ENCODE data around the gene SLC6A16. TPM values are rescaled to one million over a fixed set of nuclear protein-coding genes. Genes with fewer than 3 reads are reported as not detected.

The SLC6A16 gene
- total and polyA plus RNA-seq, 2 of the 8 experiments (the other 6 are each of a cell fraction or from before 2014, with no cell fraction given), result 1.1 to 1.5 TPM

DNA sequence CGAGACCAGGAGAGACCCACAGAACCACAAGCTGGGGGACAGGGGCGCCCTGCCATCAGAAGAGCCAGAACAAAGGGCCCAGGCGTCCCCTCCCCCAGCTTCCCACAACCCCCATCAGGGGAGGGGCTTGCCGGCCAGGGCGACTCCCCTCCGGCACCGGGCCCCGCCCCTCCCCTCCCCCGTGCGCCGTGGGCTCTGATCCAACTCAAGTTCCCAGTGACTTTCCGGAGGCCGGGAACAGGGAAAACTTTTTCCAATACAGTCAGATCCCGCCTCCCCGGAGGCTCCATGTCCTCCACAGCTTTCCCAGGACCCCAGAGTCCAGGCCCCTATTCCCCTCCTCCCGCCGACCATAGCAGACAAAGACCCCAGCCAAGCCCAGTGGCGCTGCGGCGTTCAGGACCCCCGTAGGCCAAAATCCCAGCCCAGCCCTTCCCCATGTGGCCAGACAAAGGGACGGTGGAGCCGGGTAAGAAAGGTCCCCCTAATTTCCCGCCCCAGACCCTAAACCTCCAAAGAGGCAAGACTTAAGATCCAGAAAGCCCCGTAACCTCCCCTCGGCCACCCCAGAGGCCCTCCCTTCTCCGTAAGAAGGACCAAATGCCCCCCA is 36.6 kb upstream of the SLC6A16 start:
- Histone ChIP-seq H2BK12ac (ENCODE audit: low read depth, low read length) (0 out of 2 replicates have a peak overlapping the region, but pooled peaks have one; percentile 50), H2BK15ac (ENCODE audit: low read length) (0 out of 2 replicates have a peak overlapping the region, but pooled peaks have one; percentile 81), H3K18ac (ENCODE audit: extremely low read depth, low read length) (peak overlapping the region; percentile 100), H4K5ac (ENCODE audit: insufficient read length, low read depth, low read length) (peak overlapping the region; percentile 93), H3K9ac (replicated peaks in 1 of 4; ENCODE audit: extremely low read depth in 1 of 4, low read depth in 3 of 4, low read length in 3 of 4) (peak overlapping the region; percentile 84 to 99 (median 97)), H2BK120ac (replicated peaks; ENCODE audit: low read depth, low read length) (peak overlapping the region; percentile 67), H3K36me3 (ENCODE audit: control insufficient read depth in 2 of 4, insufficient read depth in 4 of 4, low read length in 3 of 4) (peaks cover 18 to 33% (median 23%) of the 10 kb centered on the region in 4 experiments), H3K23me2 (ENCODE audit: low read depth, low read length) (peaks cover 8% of the 10 kb centered on the region; the same call in 1 of the 2 replicates), H3K79me1 (ENCODE audit: low read depth, low read length) (peaks cover 10% of the 10 kb centered on the region), H3K9me3 (ENCODE audit: insufficient read depth in 2 of 2, low read depth in 1 of 2, low read length in 1 of 2) (no peaks in the 10 kb centered on the region), H2BK20ac (ENCODE audit: low read length) (no peak overlapping the region), H2AK5ac (ENCODE audit: low read depth, low read length) (peak overlapping the region; percentile 94; the same call in 1 of the 2 replicates), H3K79me2 (ENCODE audit: control insufficient read depth in 1 of 2, insufficient read depth in 2 of 2, low read length in 2 of 2) (peaks cover 3 to 33% of the 10 kb centered on the region in 2 experiments; a peak in 3 of 4 replicates), H3K56ac (replicated peaks; ENCODE audit: insufficient read length, low read depth, low read length) (peak overlapping the region; percentile 96), H3K4me3 (ENCODE audit: extremely low read depth in 1 of 4, insufficient read depth in 2 of 4, low read depth in 3 of 4, low read length in 4 of 4) (peak overlapping the region; percentile 92 to 95 (median 93)), H3K4me2 (ENCODE audit: insufficient read depth in 1 of 2, low read depth in 2 of 2, low read length in 2 of 2) (peak overlapping the region; percentile 79 to 91), H2BK5ac (ENCODE audit: low read depth, low read length) (peak overlapping the region; percentile 93), H4K91ac (replicated peaks; ENCODE audit: insufficient read length, low read length) (peak overlapping the region; percentile 95), H4K20me1 (replicated peaks in 1 of 2; ENCODE audit: control insufficient read depth in 1 of 2, insufficient read depth in 2 of 2, low read length in 2 of 2) (peaks cover 4 to 8% of the 10 kb centered on the region in 2 experiments), H3K23ac (ENCODE audit: insufficient read length) (no peak overlapping the region), H4K8ac (ENCODE audit: extremely low read depth, insufficient read depth, low read length) (peak overlapping the region; percentile 96; the same call in 1 of the 2 replicates), H3K27me3 (replicated peaks in 1 of 4; ENCODE audit: control insufficient read depth in 3 of 4, extremely low read depth in 1 of 4, insufficient read depth in 3 of 4, low read length in 3 of 4) (no peaks in the 10 kb centered on the region), H3K4ac (replicated peaks; ENCODE audit: insufficient read length, low read depth, low read length) (peak overlapping the region; percentile 98), H3K14ac (ENCODE audit: insufficient read length) (no peak overlapping the region), H2AFZ (ENCODE audit: low read length) (no peak overlapping the region), H3K4me1 (replicated peaks in 1 of 4; ENCODE audit: control insufficient read depth in 3 of 4, insufficient read depth in 4 of 4, low read length in 3 of 4) (peaks cover 0 to 16% (median 9%) of the 10 kb centered on the region in 4 experiments; a peak in 5 of 7 replicates), H3K27ac (ENCODE audit: low read depth, low read length) (peak overlapping the region; percentile 94)
- CTCF ChIA-PET (ENCODE audit: partially characterized antibody), result interaction anchor here (0.7 to 1.5 kb wide), 3 partner anchors 12 to 68 kb away, joined by 3 to 4 read pairs (median 4); no protein-coding TSS in a partner anchor
- DNase-seq (ENCODE audit: low read depth in 1 of 2, low spot score in 2 of 2) (no peak), FAIRE-seq (no peak)
- WGBS, 2 experiments (ENCODE audit: extremely low coverage in 1 of 2, insufficient coverage in 1 of 2, insufficient read length in 1 of 2, insufficient replicate concordance in 2 of 2, low coverage in 1 of 2, low lambda C conversion rate in 2 of 2, missing lambda C conversion rate in 1 of 2), result 0% methylated on average over 18 of the region's 27 CpGs; no CpG with 5 or more reads in 1 of the 2 experiments
- POLR2A ChIA-PET (ENCODE audit: partially characterized antibody), result interaction anchor here (0.5 to 7.0 kb wide), 20 partner anchors 8 to 315 kb away, joined by 3 to 112 read pairs (median 3); partner anchors contain the start of gene SLC17A7
- peak; percentile 55 for TF ChIP-seq CHD2 (IDR thresholded peaks at IDR 0.05; ENCODE audit: low read length)
- peak; percentile 85 to 86 for TF ChIP-seq POLR2A (IDR thresholded peaks at IDR 0.05; ENCODE audit: control extremely low read depth in 1 of 2, low read depth in 2 of 2, low read length in 2 of 2)
- TF ChIP-seq TBP (IDR thresholded peaks at IDR 0.05; ENCODE audit: low read depth, low read length), result peak; percentile 36
- TF ChIP-seq MAX (IDR thresholded peaks at IDR 0.05), result peak; percentile 42
- no peak for TF ChIP-seq FOSL1 (IDR thresholded peaks at IDR 0.05; ENCODE audit: insufficient read depth, low read depth, low read length)
- TF ChIP-seq USF2 (IDR thresholded peaks at IDR 0.05; ENCODE audit: low read length), result no peak
- peak; percentile 72 for TF ChIP-seq POLR2AphosphoS5 (IDR thresholded peaks at IDR 0.05; ENCODE audit: low read depth, low read length)
- TF ChIP-seq SP1 (IDR thresholded peaks at IDR 0.05; ENCODE audit: low read depth, low read length), result peak; percentile 63; the same call in 1 of the 2 replicates
- TF ChIP-seq KDM4A (IDR thresholded peaks at IDR 0.05; ENCODE audit: low read depth, low read length, severe bottlenecking), result peak; percentile 32
- TF ChIP-seq, protein P1, sequence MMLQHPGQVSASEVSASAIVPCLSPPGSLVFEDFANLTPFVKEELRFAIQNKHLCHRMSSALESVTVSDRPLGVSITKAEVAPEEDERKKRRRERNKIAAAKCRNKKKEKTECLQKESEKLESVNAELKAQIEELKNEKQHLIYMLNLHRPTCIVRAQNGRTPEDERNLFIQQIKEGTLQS (IDR thresholded peaks at IDR 0.05; ENCODE audit: insufficient read depth, low read depth, low read length), result no peak
- peak; percentile 42 for TF ChIP-seq CREB1 (IDR thresholded peaks at IDR 0.05)

Measured in H1 (cell line).